ENCODE data around the gene LRP1B.

The LRP1B gene

DNA sequence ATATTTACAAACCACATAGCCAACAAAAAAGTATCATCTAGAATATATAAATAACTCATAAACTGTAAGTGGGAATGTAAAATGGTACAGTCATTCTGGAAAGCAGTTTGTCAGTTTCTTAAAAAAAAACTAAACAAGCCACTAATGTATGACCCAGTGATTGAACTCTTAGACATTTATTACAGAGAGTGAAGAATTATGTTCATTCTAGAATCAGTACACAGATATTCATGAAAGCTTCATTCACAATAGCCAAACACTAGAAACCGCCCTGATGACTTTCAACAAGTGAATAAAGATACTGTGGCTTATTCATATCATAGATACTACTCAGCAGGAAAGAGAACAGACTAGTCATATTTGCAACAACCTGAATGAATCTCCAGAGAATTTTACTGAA is 1541.5 kb downstream of the LRP1B start:
- Histone ChIP-seq H4K20me1 (ENCODE audit: insufficient read depth) (no peaks in the 10 kb centered on the region), H3K79me2 (ENCODE audit: insufficient read depth, low read depth) (no peaks in the 10 kb centered on the region), H3K4me1 (ENCODE audit: low read depth, poor library complexity, severe bottlenecking) (no peaks in the 10 kb centered on the region), H3K4me2 (no peak overlapping the region), H2AFZ (ENCODE audit: low read depth) (no peak overlapping the region), H3K36me3 (ENCODE audit: insufficient read depth) (no peaks in the 10 kb centered on the region), H3K4me3 (IDR thresholded peaks at IDR 0.05; ENCODE audit: insufficient read depth, low read depth, low read length) (no peak overlapping the region), H3K27me3 (ENCODE audit: insufficient read depth, low read depth) (no peaks in the 10 kb centered on the region), H3K27ac (no peak overlapping the region), H3K9ac (no peak overlapping the region)
- no peak for TF ChIP-seq CTCF (conservative IDR thresholded peaks at IDR 0.05; ENCODE audit: low read depth, low read length)

DNA sequence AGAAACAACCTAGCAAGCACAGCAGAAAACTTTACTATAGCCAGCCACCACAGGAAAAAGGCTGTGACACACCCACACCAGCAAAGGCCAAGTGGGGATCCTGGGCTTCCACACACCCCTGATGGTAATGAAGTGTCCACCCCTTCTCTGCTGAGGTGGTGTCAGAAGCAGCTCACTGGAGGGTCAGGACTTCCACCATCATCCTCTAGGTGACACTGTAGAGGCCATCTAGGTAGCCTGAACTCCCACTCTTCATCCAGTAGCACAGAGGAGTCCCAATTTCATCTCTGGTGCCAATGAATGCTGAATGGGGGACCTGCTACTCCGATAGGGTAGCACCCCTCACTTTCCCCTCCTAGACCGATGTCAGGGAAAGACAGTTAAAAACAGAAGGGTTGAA is 1544.4 kb downstream of the LRP1B start:
- H3K4me2 ChIP-seq, result no peak overlapping the region
- no peak for TF ChIP-seq CTCF (conservative IDR thresholded peaks at IDR 0.05; ENCODE audit: low read depth, low read length)
- no peaks in the 10 kb centered on the region for H4K20me1 ChIP-seq (ENCODE audit: insufficient read depth)
- no peak overlapping the region for H3K4me3 ChIP-seq (IDR thresholded peaks at IDR 0.05; ENCODE audit: insufficient read depth, low read depth, low read length)
- no peak overlapping the region for H3K27ac ChIP-seq
- no peaks in the 10 kb centered on the region for H3K79me2 ChIP-seq (ENCODE audit: insufficient read depth, low read depth)
- H3K9ac ChIP-seq, result no peak overlapping the region
- no peak overlapping the region for H2AFZ ChIP-seq (ENCODE audit: low read depth)
- no peaks in the 10 kb centered on the region for H3K27me3 ChIP-seq (ENCODE audit: insufficient read depth, low read depth)
- H3K36me3 ChIP-seq (ENCODE audit: insufficient read depth), result no peaks in the 10 kb centered on the region
- no peaks in the 10 kb centered on the region for H3K4me1 ChIP-seq (ENCODE audit: low read depth, poor library complexity, severe bottlenecking)

DNA sequence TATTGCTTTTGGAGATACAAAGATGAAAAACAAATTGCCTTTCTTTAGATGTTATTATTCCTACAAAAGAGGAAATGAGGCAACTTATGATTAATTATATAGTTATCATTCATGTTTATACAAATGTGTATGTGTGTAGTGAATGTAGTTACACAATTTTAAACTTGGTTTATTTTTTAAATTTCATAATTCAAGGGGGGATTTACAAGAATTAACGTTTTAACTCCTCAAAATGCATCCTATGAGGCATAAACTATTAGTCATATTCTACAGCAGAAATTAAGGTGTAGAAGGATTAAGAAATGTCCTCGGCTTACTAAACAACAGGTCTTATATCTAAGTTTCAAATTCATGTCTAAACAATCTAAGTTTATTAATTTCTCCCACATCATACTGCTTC is 1545.8 kb downstream of the LRP1B start:
- Histone ChIP-seq H3K4me1 (ENCODE audit: low read depth, poor library complexity, severe bottlenecking) (no peaks in the 10 kb centered on the region), H2AFZ (ENCODE audit: low read depth) (no peak overlapping the region), H3K27me3 (ENCODE audit: insufficient read depth, low read depth) (no peaks in the 10 kb centered on the region), H3K79me2 (ENCODE audit: insufficient read depth, low read depth) (no peaks in the 10 kb centered on the region), H3K4me2 (no peak overlapping the region), H3K9ac (no peak overlapping the region), H3K27ac (no peak overlapping the region), H3K36me3 (ENCODE audit: insufficient read depth) (no peaks in the 10 kb centered on the region), H3K4me3 (IDR thresholded peaks at IDR 0.05; ENCODE audit: insufficient read depth, low read depth, low read length) (no peak overlapping the region), H4K20me1 (ENCODE audit: insufficient read depth) (no peaks in the 10 kb centered on the region)
- TF ChIP-seq CTCF (conservative IDR thresholded peaks at IDR 0.05; ENCODE audit: low read depth, low read length), result no peak

DNA sequence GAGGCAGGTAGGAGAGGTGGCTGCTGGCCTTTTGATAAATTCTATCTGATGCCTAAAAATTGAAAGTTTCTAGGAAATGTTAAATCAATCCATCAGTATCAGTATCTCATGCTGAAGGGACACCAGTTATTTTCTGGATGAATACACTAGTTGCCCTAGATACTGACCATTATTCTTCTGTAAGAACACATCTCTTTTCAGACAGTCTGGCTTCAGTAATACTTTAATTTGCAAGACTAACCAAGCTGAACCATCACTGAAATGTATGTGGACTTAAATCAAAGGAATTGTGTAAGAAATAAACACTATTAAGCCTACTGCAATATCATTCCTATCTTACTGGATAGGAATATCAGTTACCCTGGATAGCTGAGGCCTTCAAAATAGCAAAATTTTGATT is 1546.3 kb downstream of the LRP1B start:
- no peak for TF ChIP-seq CTCF (conservative IDR thresholded peaks at IDR 0.05; ENCODE audit: low read depth, low read length)
- H2AFZ ChIP-seq (ENCODE audit: low read depth), result no peak overlapping the region
- no peaks in the 10 kb centered on the region for H3K4me1 ChIP-seq (ENCODE audit: low read depth, poor library complexity, severe bottlenecking)
- H3K4me2 ChIP-seq, result no peak overlapping the region
- no peaks in the 10 kb centered on the region for H4K20me1 ChIP-seq (ENCODE audit: insufficient read depth)
- H3K9ac ChIP-seq, result no peak overlapping the region
- no peaks in the 10 kb centered on the region for H3K27me3 ChIP-seq (ENCODE audit: insufficient read depth, low read depth)
- no peak overlapping the region for H3K4me3 ChIP-seq (IDR thresholded peaks at IDR 0.05; ENCODE audit: insufficient read depth, low read depth, low read length)
- no peak overlapping the region for H3K27ac ChIP-seq
- no peaks in the 10 kb centered on the region for H3K79me2 ChIP-seq (ENCODE audit: insufficient read depth, low read depth)
- H3K36me3 ChIP-seq (ENCODE audit: insufficient read depth), result no peaks in the 10 kb centered on the region

All from KMS-11 (cell line).